B cell (primary cell): ENCODE data around the gene RNF227. TPM values are rescaled to one million over a fixed set of nuclear protein-coding genes. Genes with fewer than 3 reads are reported as not detected.

Source experiments
- ATAC-seq: fragments of 200-7000 bp; cut with Tn5 transposase; one replicate; pipeline ENCODE4 v1.10.0; 2021; ENCODE audit warnings: low read depth, mild to moderate bottlenecking, moderate number of reproducible peaks, moderate library complexity
- CTCF ChIA-PET: fragments of 350-600 bp; sonication (Branson Sonifier 250); formaldehyde crosslinking; loops from one replicate; lab custom pipeline; 2021; ENCODE audit warnings: antibody characterized with exemption, inconsistent platforms; lab: Charles Lee
- POLR2A ChIA-PET: fragments of 350-600 bp; sonication (Branson Sonifier 250); formaldehyde crosslinking; loops from one replicate; lab custom pipeline; 2021; ENCODE audit warnings: antibody characterized with exemption; lab: Charles Lee
- DNase-seq: peaks from one replicate; pipeline ENCODE4 v3.0.0; 2013
- H2AFZ ChIP-seq: 2 replicates; pipeline ENCODE4 v1.6.1; 2012; ENCODE audit warnings: mild to moderate bottlenecking, low read depth, low read length; ENCODE audit not compliant: insufficient read depth, poor library complexity, severe bottlenecking
- H3K27ac ChIP-seq, 2 donors: 1 replicate in 1 of 2; 2 replicates in 1 of 2; pipeline ENCODE4 v1.5.1; 2012 to 2013; ENCODE audit warnings: low read length in 2 of 2, mild to moderate bottlenecking in 2 of 2, moderate library complexity in 1 of 2
- H3K27me3 ChIP-seq, 4 experiments: fragments of 200-600 bp in 1 of 4; sonication (generic) in 1 of 4; replicated peaks in 1 of 4; 1 replicate in 2 of 4; 2 replicates in 2 of 4; pipeline versions ENCODE4 v1.6.1 to v1.7.0; 2013 to 2016; ENCODE audit warnings: low read length in 3 of 4, mild to moderate bottlenecking in 2 of 4, mixed read lengths in 1 of 4, moderate library complexity in 1 of 4; ENCODE audit not compliant: insufficient read depth in 4 of 4, control insufficient read depth in 3 of 4; ENCODE audit errors: control extremely low read depth in 1 of 4
- H3K36me3 ChIP-seq, 2 experiments: replicated peaks in 1 of 2; 1 replicate in 1 of 2; 2 replicates in 1 of 2; pipeline versions ENCODE4 v1.6.1 to v1.7.1; 2013; ENCODE audit warnings: low read length in 1 of 2; ENCODE audit not compliant: insufficient read depth in 2 of 2, control insufficient read depth in 1 of 2; ENCODE audit errors: control extremely low read depth in 1 of 2, extremely low read depth in 1 of 2
- H3K4me1 ChIP-seq, 2 donors: fragments of 200-600 bp in 1 of 2; sonication (generic) in 1 of 2; 1 replicate in 1 of 2; 2 replicates in 1 of 2; pipeline versions ENCODE4 v1.5.1 to v1.6.1; 2013 to 2017; ENCODE audit warnings: low read length in 2 of 2; ENCODE audit not compliant: control insufficient read depth in 2 of 2, insufficient read depth in 2 of 2
- H3K4me2 ChIP-seq: replicated peaks from 2 replicates; pipeline ENCODE3; 2012; ENCODE audit warnings: mild to moderate bottlenecking, low read depth, low read length; ENCODE audit not compliant: poor library complexity, severe bottlenecking
- H3K4me3 ChIP-seq, 5 experiments: fragments of 200-600 bp in 1 of 5; sonication (generic) in 1 of 5; 1 replicate in 3 of 5; 2 replicates in 2 of 5; pipeline versions ENCODE4 v1.5.1 to v1.7.0; 2011 to 2016; ENCODE audit warnings: low read length in 4 of 5, mild to moderate bottlenecking in 4 of 5, low read depth in 2 of 5, control low read depth in 1 of 5, moderate library complexity in 1 of 5; ENCODE audit not compliant: insufficient read depth in 1 of 5; ENCODE audit errors: control extremely low read depth in 1 of 5, extremely low read depth in 1 of 5
- H3K79me2 ChIP-seq: fragments of 200-600 bp; sonication (generic); one replicate; pipeline ENCODE4 v1.6.0; 2016; ENCODE audit warnings: low read length; ENCODE audit not compliant: control insufficient read depth, insufficient read depth
- H3K9ac ChIP-seq: fragments of 200-600 bp; sonication (generic); 2 replicates; pipeline ENCODE4 v1.6.1; 2017; ENCODE audit warnings: mild to moderate bottlenecking, low read length, moderate library complexity
- H3K9me3 ChIP-seq, 3 donors: one replicate each; pipeline versions ENCODE4 v1.6.1 to v1.7.1; 2013; ENCODE audit warnings: low read length in 2 of 3; ENCODE audit not compliant: control insufficient read depth in 2 of 3, insufficient read depth in 1 of 3; ENCODE audit errors: control extremely low read depth in 1 of 3
- H4K20me1 ChIP-seq: 2 replicates; pipeline ENCODE4 v1.6.0; 2012; ENCODE audit warnings: mild to moderate bottlenecking, low read length; ENCODE audit not compliant: insufficient read depth, control insufficient read depth, poor library complexity, severe bottlenecking
- H3K27ac Mint-ChIP-seq: one replicate; pipeline ENCODE4 v1.8.0; 2021; ENCODE audit warnings: mixed read lengths
- H3K27me3 Mint-ChIP-seq: one replicate; pipeline ENCODE4 v1.8.0; 2021; ENCODE audit warnings: mixed read lengths
- H3K4me1 Mint-ChIP-seq: one replicate; pipeline ENCODE4 v1.8.0; 2021; ENCODE audit warnings: mixed read lengths
- H3K4me3 Mint-ChIP-seq: one replicate; pipeline ENCODE4 v1.8.0; 2021; ENCODE audit warnings: mixed read lengths
- H3K9me3 Mint-ChIP-seq: one replicate; pipeline ENCODE4 v1.8.0; 2022; ENCODE audit warnings: mixed read lengths; ENCODE audit not compliant: insufficient read depth
- CTCF ChIP-seq: fragments of 200-600 bp; IDR thresholded peaks from one replicate; pipeline ENCODE4 v1.8.0; 2022; ENCODE audit warnings: antibody characterized with exemption, mild to moderate bottlenecking
- EZH2 ChIP-seq: IDR thresholded peaks from 2 replicates; pipeline ENCODE4 v1.6.1; 2012; ENCODE audit warnings: borderline replicate concordance, low read depth, mild to moderate bottlenecking, moderate library complexity, low read length; ENCODE audit not compliant: insufficient read depth, poor library complexity, severe bottlenecking
- WGBS: methylation state at CpG from one replicate; pipeline ENCODE4 v1.1.5; 2013; ENCODE audit warnings: missing lambda C conversion rate; ENCODE audit not compliant: insufficient coverage; 5-methylcytosine and 5-hydroxymethylcytosine counted together
- intact Hi-C: fragments of 100-400 bp; cut with micrococcal nuclease; formaldehyde crosslinking; loops from one replicate; pipeline ENCODE4 v1.10.0; 2022
- polyA plus RNA-seq: library from polyadenylated mRNA; depleted of rRNA; stranded (reverse); fragments of >200 nt; gene quantifications from 2 replicates; pipeline ENCODE4 v1.2.3, GENCODE V29; 2012
- total RNA-seq, 2 donors: library from RNA; stranded (reverse); fragments of 120-200 nt in 1 of 2; gene quantifications; 1 replicate in 1 of 2; 2 replicates in 1 of 2; pipeline versions ENCODE4 v1.2.3 to v1.2.4, GENCODE V29; 2013 to 2022

Gene RNF227
- total and polyA plus RNA-seq, 2 donors (not counting 1 experiment from before 2014, with no cell fraction given): 3.8 to 11.8 TPM

- H3K36me3 ChIP-seq: peaks cover 0 to 47% of the 10 kb centered on the region in 2 experiments
- ChIA-PET CTCF (no interaction called here), POLR2A (no interaction called here)
- no peak overlapping the region for H3K27ac Mint-ChIP-seq
- no peak overlapping the region for H3K27ac ChIP-seq
- no peaks in the 10 kb centered on the region for H3K4me1 Mint-ChIP-seq
- no peak overlapping the region for H3K4me3 Mint-ChIP-seq
- H2AFZ ChIP-seq: no peak overlapping the region
- H4K20me1 ChIP-seq: no peaks in the 10 kb centered on the region
- H3K4me1 ChIP-seq: peaks cover 2 to 4% of the 10 kb centered on the region in 2 donors
- WGBS: 88% methylated on average over 7 of the region's 15 CpGs
- H3K9me3 Mint-ChIP-seq: no peaks in the 10 kb centered on the region
- no peak for ATAC-seq
- H3K27me3 ChIP-seq: no peaks in the 10 kb centered on the region
- no peak for DNase-seq
- no peak overlapping the region for H3K9ac ChIP-seq
- H3K27me3 Mint-ChIP-seq: no peaks in the 10 kb centered on the region
- H3K4me2 ChIP-seq: no peak overlapping the region
- no peaks in the 10 kb centered on the region for H3K79me2 ChIP-seq
- H3K4me3 ChIP-seq: no peak overlapping the region
- intact Hi-C loops: no loop called here
- no peak for TF ChIP-seq CTCF
- no peak for TF ChIP-seq EZH2
- no peaks in the 10 kb centered on the region for H3K9me3 ChIP-seq
These were observed 22.8 kb downstream of the RNF227 start for GRCh38 chr17:7893187-7893880.
